ENCODE data around the gene SORCS1. TPM values are rescaled to one million over a fixed set of nuclear protein-coding genes. Genes with fewer than 3 reads are reported as not detected.

SORCS1 gene
- total and polyA plus RNA-seq, 2 of the 8 experiments (the other 6 are each of a cell fraction or from before 2014, with no cell fraction given), result 4.1 to 4.6 TPM

DNA sequence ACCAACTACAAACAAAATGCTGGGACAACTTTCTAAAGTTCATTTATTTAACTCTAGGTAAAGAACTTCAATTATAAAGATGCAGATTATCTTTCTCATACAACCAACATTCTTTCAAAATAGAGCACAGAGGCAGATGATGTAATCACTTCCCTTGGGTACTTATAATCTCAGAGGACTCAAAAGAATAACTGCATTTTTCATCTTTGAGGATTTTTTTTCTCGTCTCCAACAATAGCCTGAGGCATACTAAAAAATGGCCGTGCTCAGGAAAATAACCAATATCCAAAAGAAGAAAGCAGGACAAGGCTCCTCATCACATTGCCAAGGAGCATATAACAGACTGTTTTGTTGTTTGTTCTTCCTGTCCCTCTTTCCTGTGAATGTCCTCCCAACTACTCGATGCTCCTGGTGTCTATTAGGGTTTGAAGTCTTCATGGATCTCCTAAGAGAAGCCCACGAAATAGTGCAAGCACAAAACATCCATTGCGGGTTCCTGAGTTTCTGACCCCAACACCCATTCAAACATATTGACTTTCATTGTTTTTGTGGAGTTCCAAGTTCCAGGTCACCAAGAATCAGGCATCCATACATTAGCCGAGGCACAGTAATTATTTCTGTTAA lies 182.9 kb downstream of the SORCS1 start:
- H3K4ac ChIP-seq (replicated peaks; ENCODE audit: insufficient read length, low read depth, low read length), result no peak overlapping the region
- no peaks in the 10 kb centered on the region for H3K27me3 ChIP-seq (replicated peaks in 1 of 4; ENCODE audit: control insufficient read depth in 3 of 4, extremely low read depth in 1 of 4, insufficient read depth in 3 of 4, low read length in 3 of 4)
- ChIA-PET POLR2A (ENCODE audit: partially characterized antibody) (no interaction called here), CTCF (ENCODE audit: partially characterized antibody) (interaction anchor here (1.2 kb wide), 1 partner anchor 275 kb away, joined by 4 read pairs; no protein-coding TSS in a partner anchor)
- no peak overlapping the region for H4K5ac ChIP-seq (ENCODE audit: insufficient read length, low read depth, low read length)
- no peak overlapping the region for H3K56ac ChIP-seq (replicated peaks; ENCODE audit: insufficient read length, low read depth, low read length)
- no peaks in the 10 kb centered on the region for H4K20me1 ChIP-seq (replicated peaks in 1 of 2; ENCODE audit: control insufficient read depth in 1 of 2, insufficient read depth in 2 of 2, low read length in 2 of 2)
- no peak overlapping the region for H3K4me2 ChIP-seq (ENCODE audit: insufficient read depth in 1 of 2, low read depth in 2 of 2, low read length in 2 of 2)
- no peak overlapping the region for H3K14ac ChIP-seq (ENCODE audit: insufficient read length)
- H3K9ac ChIP-seq (replicated peaks in 1 of 4; ENCODE audit: extremely low read depth in 1 of 4, low read depth in 3 of 4, low read length in 3 of 4), result no peak overlapping the region
- peaks cover 0 to 3% (median under 1%) of the 10 kb centered on the region in 4 experiments; a peak in 1 of 7 replicates for H3K4me1 ChIP-seq (replicated peaks in 1 of 4; ENCODE audit: control insufficient read depth in 3 of 4, insufficient read depth in 4 of 4, low read length in 3 of 4)
- H3K79me1 ChIP-seq (ENCODE audit: low read depth, low read length), result no peaks in the 10 kb centered on the region
- H3K23ac ChIP-seq (ENCODE audit: insufficient read length), result no peak overlapping the region
- H3K36me3 ChIP-seq (ENCODE audit: control insufficient read depth in 2 of 4, insufficient read depth in 4 of 4, low read length in 3 of 4), result no peaks in the 10 kb centered on the region
- no peak overlapping the region for H4K8ac ChIP-seq (ENCODE audit: extremely low read depth, insufficient read depth, low read length)
- H3K18ac ChIP-seq (ENCODE audit: extremely low read depth, low read length), result no peak overlapping the region
- no peaks in the 10 kb centered on the region for H3K9me3 ChIP-seq (ENCODE audit: insufficient read depth in 2 of 2, low read depth in 1 of 2, low read length in 1 of 2)
- no peak for DNase-seq (ENCODE audit: low read depth in 1 of 2, low spot score in 2 of 2)
- no peak overlapping the region for H3K4me3 ChIP-seq (ENCODE audit: extremely low read depth in 1 of 4, insufficient read depth in 2 of 4, low read depth in 3 of 4, low read length in 4 of 4)
- no peak overlapping the region for H2BK120ac ChIP-seq (replicated peaks; ENCODE audit: low read depth, low read length)
- no peak overlapping the region for H2AK5ac ChIP-seq (ENCODE audit: low read depth, low read length)
- 90% methylated on average over 6 of the region's 6 CpGs; no CpG with 5 or more reads in 1 of the 2 experiments for WGBS, 2 experiments (ENCODE audit: extremely low coverage in 1 of 2, insufficient coverage in 1 of 2, insufficient read length in 1 of 2, insufficient replicate concordance in 2 of 2, low coverage in 1 of 2, low lambda C conversion rate in 2 of 2, missing lambda C conversion rate in 1 of 2)
- H3K27ac ChIP-seq (ENCODE audit: low read depth, low read length), result no peak overlapping the region
- no peak for FAIRE-seq
- H2BK5ac ChIP-seq (ENCODE audit: low read depth, low read length), result no peak overlapping the region
- no peaks in the 10 kb centered on the region for H3K23me2 ChIP-seq (ENCODE audit: low read depth, low read length)
- no peak overlapping the region for H2AFZ ChIP-seq (ENCODE audit: low read length)
- no peak overlapping the region for H2BK15ac ChIP-seq (ENCODE audit: low read length)
- no peak overlapping the region for H2BK20ac ChIP-seq (ENCODE audit: low read length)
- no peaks in the 10 kb centered on the region for H3K79me2 ChIP-seq (ENCODE audit: control insufficient read depth in 1 of 2, insufficient read depth in 2 of 2, low read length in 2 of 2)
- H2BK12ac ChIP-seq (ENCODE audit: low read depth, low read length), result no peak overlapping the region
- H4K91ac ChIP-seq (replicated peaks; ENCODE audit: insufficient read length, low read length), result no peak overlapping the region
- no peak for TF ChIP-seq POLR2AphosphoS5 (IDR thresholded peaks at IDR 0.05; ENCODE audit: low read depth, low read length)
- no peak for TF ChIP-seq EGR1 (IDR thresholded peaks at IDR 0.05; ENCODE audit: borderline replicate concordance, low read depth, low read length)
- TF ChIP-seq PHF8 (conservative IDR thresholded peaks at IDR 0.05; ENCODE audit: low read depth, low read length), result no peak
- no peak for TF ChIP-seq SAP30 (IDR thresholded peaks at IDR 0.05; ENCODE audit: insufficient read depth, insufficient replicate concordance, low read length)
- TF ChIP-seq EP300 (IDR thresholded peaks at IDR 0.05; ENCODE audit: borderline replicate concordance in 1 of 2, low read depth in 2 of 2, low read length in 2 of 2), result no peak
- TF ChIP-seq, protein P1, sequence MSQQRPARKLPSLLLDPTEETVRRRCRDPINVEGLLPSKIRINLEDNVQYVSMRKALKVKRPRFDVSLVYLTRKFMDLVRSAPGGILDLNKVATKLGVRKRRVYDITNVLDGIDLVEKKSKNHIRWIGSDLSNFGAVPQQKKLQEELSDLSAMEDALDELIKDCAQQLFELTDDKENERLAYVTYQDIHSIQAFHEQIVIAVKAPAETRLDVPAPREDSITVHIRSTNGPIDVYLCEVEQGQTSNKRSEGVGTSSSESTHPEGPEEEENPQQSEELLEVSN (IDR thresholded peaks at IDR 0.05), result no peak
- TF ChIP-seq SP4 (IDR thresholded peaks at IDR 0.05; ENCODE audit: low read length), result no peak
- no peak for TF ChIP-seq RBBP5 (IDR thresholded peaks at IDR 0.05; ENCODE audit: borderline replicate concordance, low read depth, low read length)
- TF ChIP-seq NANOG (IDR thresholded peaks at IDR 0.05; ENCODE audit: insufficient read depth, low read depth, low read length, poor library complexity, severe bottlenecking), result no peak
- TF ChIP-seq SUZ12 (IDR thresholded peaks at IDR 0.05; ENCODE audit: low read length), result no peak
- no peak for TF ChIP-seq BCL11A (IDR thresholded peaks at IDR 0.05; ENCODE audit: low read depth in 2 of 2, low read length in 2 of 2)
- TF ChIP-seq POLR2A (IDR thresholded peaks at IDR 0.05; ENCODE audit: control extremely low read depth in 1 of 2, low read depth in 2 of 2, low read length in 2 of 2), result no peak
